Renal cortex interstitium (tissue), 11 donors: Measurements from ENCODE around the gene KIF5A. TPM values are rescaled to one million over a fixed set of nuclear protein-coding genes. Genes with fewer than 3 reads are reported as not detected.
A peak's percentile ranks its signal among the peaks of the same experiment; 100 is the strongest.

ENCODE experiments used
- DNase-seq, 11 donors: peaks; one replicate each; pipeline ENCODE4 v3.0.0-alpha.2; 2013; ENCODE audit warnings: low read depth in 9 of 11, low spot score in 4 of 11; ENCODE audit errors: extremely low read depth in 1 of 11
- polyA plus RNA-seq, 3 donors: library from polyadenylated mRNA; unstranded; fragments of 120-200 nt; gene quantifications; one replicate each; pipeline ENCODE4 v1.2.1, GENCODE V29; 2013; ENCODE audit not compliant: insufficient read length in 3 of 3

KIF5A gene
- polyA plus RNA-seq, 3 donors, result 0.50 to 0.88 (median 0.76) TPM

GRCh38 chr12:57518176-57518919 lies 31.5 kb upstream of the KIF5A start:
- DNase-seq, result no peak

GRCh38 chr12:57518920-57519795 lies 30.7 kb upstream of the KIF5A start:
- DNase-seq, result no peak

GRCh38 chr12:57519796-57520052 lies 30.1 kb upstream of the KIF5A start:
- DNase-seq, result peak in 4 of 11 donors; percentile 9 to 35 (median 26)

GRCh38 chr12:57520053-57520818 lies 29.6 kb upstream of the KIF5A start, which contains the start of gene DDIT3:
TSS of gene DDIT3 (minus strand) at chr12:57520514. CDS start at chr12:57517406, 3,108 bp downstream.
- peak; percentile 89 to 99 (median 98) for DNase-seq

GRCh38 chr12:57521525-57522010 lies 28.3 kb upstream of the KIF5A start:
- DNase-seq, result peak in 6 of 11 donors; percentile 28 to 49 (median 36)

- DNase-seq, result peak; percentile 73 to 88 (median 84)
These were observed 27.6 kb upstream of the KIF5A start, which contains the start of gene MBD6 for GRCh38 chr12:57522011-57522886. TSS of gene MBD6 (plus strand) at chr12:57522824. CDS start at chr12:57524304, 1,480 bp downstream.

GRCh38 chr12:57522887-57523705 lies 26.7 kb upstream of the KIF5A start:
- DNase-seq, result peak; percentile 53 to 79 (median 68)

GRCh38 chr12:57523706-57524614 lies 25.9 kb upstream of the KIF5A start:
- DNase-seq, result no peak

GRCh38 chr12:57524814-57525614 lies 24.8 kb upstream of the KIF5A start:
- DNase-seq, result no peak

- no peak for DNase-seq
These were observed 24.0 kb upstream of the KIF5A start for GRCh38 chr12:57525615-57526383.

- DNase-seq, result no peak
These were observed 23.2 kb upstream of the KIF5A start for GRCh38 chr12:57526477-57527126.

- no peak for DNase-seq
These were observed 22.7 kb upstream of the KIF5A start for GRCh38 chr12:57527184-57527583.

GRCh38 chr12:57528176-57528575 lies 21.7 kb upstream of the KIF5A start:
- no peak for DNase-seq

GRCh38 chr12:57528831-57529555 lies 20.9 kb upstream of the KIF5A start:
- DNase-seq, result no peak
